Testis (tissue), 3 donors: ENCODE measurements around the gene RTF1. TPM values are rescaled to one million over a fixed set of nuclear protein-coding genes. Genes with fewer than 3 reads are reported as not detected.

Experiments used
- DNase-seq: peaks from one replicate; pipeline ENCODE4 v3.0.0-alpha.2; 2019
- H3K27ac ChIP-seq, 2 donors: fragments of 200-600 bp; sonication (generic); one replicate each; pipeline ENCODE4 v1.5.1; 2019
- H3K27me3 ChIP-seq: fragments of 200-600 bp; sonication (generic); one replicate; pipeline ENCODE4 v1.5.1; 2019
- H3K36me3 ChIP-seq: fragments of 200-600 bp; sonication (generic); one replicate; pipeline ENCODE4 v1.5.1; 2017; ENCODE audit warnings: low read depth; ENCODE audit errors: missing control alignments
- H3K4me1 ChIP-seq: fragments of 200-600 bp; sonication (generic); one replicate; pipeline ENCODE4 v1.5.1; 2019
- H3K4me3 ChIP-seq, 2 donors: fragments of 200-600 bp; sonication (generic); one replicate each; pipeline ENCODE4 v1.5.1; 2017 to 2019
- H3K9me3 ChIP-seq: fragments of 200-600 bp; sonication (generic); one replicate; pipeline ENCODE4 v1.5.1; 2017
- CTCF ChIP-seq, 3 experiments: fragments of 450-650 bp in 2 of 3; fragments of 200-600 bp in 1 of 3; sonication (generic) in 1 of 3; IDR thresholded peaks; one replicate each; pipeline ENCODE4 v1.5.1; 2016 to 2019; ENCODE audit warnings: antibody characterized with exemption in 3 of 3, mild to moderate bottlenecking in 2 of 3, moderate library complexity in 1 of 3
- POLR2A ChIP-seq: fragments of 450-650 bp; IDR thresholded peaks from one replicate; pipeline ENCODE4 v1.6.1; 2017; ENCODE audit warnings: antibody characterized with exemption, mild to moderate bottlenecking, moderate library complexity
- WGBS, 2 donors: methylation state at CpG; one replicate each; pipeline ENCODE4 v1.1.5; 2018; 5-methylcytosine and 5-hydroxymethylcytosine counted together
- intact Hi-C: fragments of 100-400 bp; cut with DNase I; formaldehyde crosslinking; loops from one replicate; pipeline ENCODE4 v1.15.1; 2023; ENCODE audit warnings: low total_unique reads
- polyA plus RNA-seq: library from polyadenylated mRNA; stranded (reverse); fragments of 350-450 nt; fragmentation: Illumina TruSeq; extraction: RNeasy Lipid Tissue Mini Kit (QIAGEN cat#74804); gene quantifications from one replicate; pipeline ENCODE4 v1.2.3, GENCODE V29; 2014; ENCODE audit warnings: low read depth, low replicate concordance; ENCODE audit not compliant: insufficient read depth
- total RNA-seq, 2 donors: library from RNA; depleted of rRNA; stranded (reverse); fragments of >200 nt; gene quantifications; one replicate each; pipeline ENCODE4 v1.2.3, GENCODE V29; 2016

RTF1 gene
- total and polyA plus RNA-seq, 3 donors from 2014 or later: 27.8 to 82.7 (median 56.9) TPM

GRCh38 chr15:41474436-41474835 lies 57.5 kb downstream of the RTF1 start:
- no peak for DNase-seq
- no peaks in the 10 kb centered on the region for H3K36me3 ChIP-seq
- no peaks in the 10 kb centered on the region for H3K9me3 ChIP-seq

GRCh38 chr15:41474941-41475340 lies 58.0 kb downstream of the RTF1 start:
- 80 to 98% methylated on average over 2 of the region's 2 CpGs for WGBS, 2 donors

More at GRCh38 chr15:41474436-41474835, 57.5 kb downstream of the RTF1 start:
- 92 to 95% methylated on average over 8 of the region's 8 CpGs for WGBS, 2 donors
- Histone ChIP-seq H3K4me1 (no peaks in the 10 kb centered on the region), H3K27me3 (no peaks in the 10 kb centered on the region), H3K27ac (no peak overlapping the region), H3K4me3 (no peak overlapping the region)
- intact Hi-C loops: no loop called here
- TF ChIP-seq CTCF (IDR thresholded peaks at IDR 0.05): no peak
- no peak for TF ChIP-seq POLR2A

GRCh38 chr15:41476416-41477048 lies 59.6 kb downstream of the RTF1 start:
- H3K27me3 ChIP-seq: no peaks in the 10 kb centered on the region
- 79 to 82% methylated on average over 5 of the region's 5 CpGs for WGBS, 2 donors
- H3K4me1 ChIP-seq: no peaks in the 10 kb centered on the region
- H3K4me3 ChIP-seq: no peak overlapping the region
- H3K27ac ChIP-seq: no peak overlapping the region
- no peaks in the 10 kb centered on the region for H3K9me3 ChIP-seq
- intact Hi-C loops: no loop called here
- no peak for TF ChIP-seq POLR2A
- no peak for TF ChIP-seq CTCF (IDR thresholded peaks at IDR 0.05)
- H3K36me3 ChIP-seq: no peaks in the 10 kb centered on the region
- DNase-seq: no peak

More at GRCh38 chr15:41474941-41475340, 58.0 kb downstream of the RTF1 start:
- H3K36me3 ChIP-seq: no peaks in the 10 kb centered on the region
- intact Hi-C loops: no loop called here
- H3K4me3 ChIP-seq: no peak overlapping the region
- H3K27ac ChIP-seq: no peak overlapping the region
- no peaks in the 10 kb centered on the region for H3K27me3 ChIP-seq
- TF ChIP-seq CTCF (IDR thresholded peaks at IDR 0.05): no peak
- no peak for TF ChIP-seq POLR2A
- no peaks in the 10 kb centered on the region for H3K4me1 ChIP-seq
- DNase-seq: no peak
- H3K9me3 ChIP-seq: no peaks in the 10 kb centered on the region

- DNase-seq: no peak
- WGBS, 2 donors: 84 to 93% methylated on average over 12 of the region's 12 CpGs
- intact Hi-C loops: no loop called here
- Histone ChIP-seq H3K27ac (no peak overlapping the region), H3K36me3 (no peaks in the 10 kb centered on the region), H3K9me3 (no peaks in the 10 kb centered on the region), H3K27me3 (no peaks in the 10 kb centered on the region), H3K4me1 (no peaks in the 10 kb centered on the region), H3K4me3 (no peak overlapping the region)
- no peak for TF ChIP-seq CTCF (IDR thresholded peaks at IDR 0.05)
- no peak for TF ChIP-seq POLR2A
Measured at GRCh38 chr15:41480396-41481140, 63.7 kb downstream of the RTF1 start.
